Measurements from ENCODE around the gene OR2T8.

- TF ChIP-seq CSDC2 (CRISPR knock-in tag; IDR thresholded peaks at IDR 0.05) (no peak), ZNF565 (CRISPR knock-in tag; conservative IDR thresholded peaks at IDR 0.05; ENCODE audit: low read depth) (no peak), OSR1 (CRISPR knock-in tag; IDR thresholded peaks at IDR 0.05) (no peak), ZFP30 (CRISPR knock-in tag; IDR thresholded peaks at IDR 0.05) (no peak), ZNF70 (CRISPR knock-in tag; IDR thresholded peaks at IDR 0.05) (no peak), PPARA (CRISPR knock-in tag; IDR thresholded peaks at IDR 0.05; ENCODE audit: borderline replicate concordance) (no peak), CREB5 (CRISPR knock-in tag; IDR thresholded peaks at IDR 0.05; ENCODE audit: low read depth) (no peak), RARB (CRISPR knock-in tag; IDR thresholded peaks at IDR 0.05) (no peak), ARNTL (CRISPR knock-in tag; IDR thresholded peaks at IDR 0.05; ENCODE audit: borderline replicate concordance, low read depth) (no peak)
Measured at GRCh38 chr1:247884797-247885413, 35.1 kb upstream of the OR2T8 start.
